IPS-18c (cell line): Measurements from ENCODE around the gene IKZF1.
"Not testable (repeated sequence)": the region's sequence is repeated elsewhere in the genome, so short reads cannot be mapped to it uniquely, and the experiment has no call there.

Experiments used
- H3K4me3 ChIP-seq: 2 replicates; pipeline ENCODE4 v1.7.0; 2013; ENCODE audit warnings: low read depth, mild to moderate bottlenecking, low read length, moderate library complexity; ENCODE audit not compliant: insufficient read depth
- H3K9me3 ChIP-seq: one replicate; pipeline ENCODE4 v1.6.1; 2013; ENCODE audit warnings: mild to moderate bottlenecking, low read length, moderate library complexity; ENCODE audit not compliant: control insufficient read depth, insufficient read depth

The IKZF1 gene

GRCh38 chr7:50317697-50318669 lies 13.5 kb downstream of the IKZF1 start:
- no peaks in the 10 kb centered on the region for H3K9me3 ChIP-seq
- H3K4me3 ChIP-seq = no peak overlapping the region

GRCh38 chr7:50321487-50322067 lies 17.1 kb downstream of the IKZF1 start:
- no peak overlapping the region for H3K4me3 ChIP-seq
- H3K9me3 ChIP-seq = no peaks in the 10 kb centered on the region

GRCh38 chr7:50324113-50324512 lies 19.6 kb downstream of the IKZF1 start:
- Histone ChIP-seq H3K4me3 (no peak overlapping the region), H3K9me3 (no peaks in the 10 kb centered on the region)

- no peaks in the 10 kb centered on the region for H3K9me3 ChIP-seq
- H3K4me3 ChIP-seq = no peak overlapping the region
Observed at GRCh38 chr7:50327443-50327842, 22.9 kb downstream of the IKZF1 start.

GRCh38 chr7:50329775-50330174 lies 25.3 kb downstream of the IKZF1 start:
- Histone ChIP-seq H3K9me3 (no peaks in the 10 kb centered on the region), H3K4me3 (no peak overlapping the region)

- Histone ChIP-seq H3K4me3 (no peak overlapping the region), H3K9me3 (no peaks in the 10 kb centered on the region)
Observed at GRCh38 chr7:50330254-50330653, 25.7 kb downstream of the IKZF1 start.

- no peaks in the 10 kb centered on the region for H3K9me3 ChIP-seq
- H3K4me3 ChIP-seq = no peak overlapping the region
Observed at GRCh38 chr7:50330696-50331095, 26.2 kb downstream of the IKZF1 start.

GRCh38 chr7:50331564-50332208 lies 27.2 kb downstream of the IKZF1 start:
- Histone ChIP-seq H3K4me3 (no peak overlapping the region), H3K9me3 (no peaks in the 10 kb centered on the region)

- no peaks in the 10 kb centered on the region for H3K9me3 ChIP-seq
- no peak overlapping the region for H3K4me3 ChIP-seq
Observed at GRCh38 chr7:50332241-50333165, 28.0 kb downstream of the IKZF1 start.

- no peak overlapping the region for H3K4me3 ChIP-seq
- no peaks in the 10 kb centered on the region for H3K9me3 ChIP-seq
Observed at GRCh38 chr7:50333221-50333651, 28.7 kb downstream of the IKZF1 start.

- H3K4me3 ChIP-seq = no peak overlapping the region
Observed at GRCh38 chr7:50334341-50334994, 30.0 kb downstream of the IKZF1 start.

GRCh38 chr7:50335230-50335794 lies 30.8 kb downstream of the IKZF1 start:
- Histone ChIP-seq H3K4me3 (no peak overlapping the region), H3K9me3 (no peaks in the 10 kb centered on the region)

More at GRCh38 chr7:50334341-50334994, 30.0 kb downstream of the IKZF1 start:
- H3K9me3 ChIP-seq = no peaks in the 10 kb centered on the region

- no peak overlapping the region for H3K4me3 ChIP-seq
- no peaks in the 10 kb centered on the region for H3K9me3 ChIP-seq
Observed at GRCh38 chr7:50335795-50336754, 31.6 kb downstream of the IKZF1 start.

GRCh38 chr7:50336894-50337703 lies 32.6 kb downstream of the IKZF1 start:
- Histone ChIP-seq H3K4me3 (no peak overlapping the region), H3K9me3 (no peaks in the 10 kb centered on the region)

GRCh38 chr7:50339472-50339871 lies 35.0 kb downstream of the IKZF1 start:
- H3K4me3 ChIP-seq, H3K9me3 ChIP-seq: not testable (repeated sequence)
